Gastrocnemius medialis (tissue), 4 donors: Measurements from ENCODE around the gene GPS1.

Source experiments
- CTCF ChIP-seq, 5 experiments: fragments of 450-650 bp in 3 of 5; fragments of 200-600 bp in 2 of 5; sonication (generic) in 2 of 5; IDR thresholded peaks in 4 of 5; conservative IDR thresholded peaks in 1 of 5; 1 replicate in 4 of 5; 2 replicates in 1 of 5; pipeline ENCODE4 v1.5.1; 2016 to 2019; ENCODE audit warnings: antibody characterized with exemption in 5 of 5, mild to moderate bottlenecking in 3 of 5, moderate library complexity in 3 of 5
- POLR2A ChIP-seq, 2 donors: fragments of 450-650 bp; IDR thresholded peaks; one replicate each; pipeline ENCODE4 v1.6.1; 2017; ENCODE audit warnings: antibody characterized with exemption in 2 of 2, mild to moderate bottlenecking in 2 of 2, moderate library complexity in 2 of 2

- no peak for TF ChIP-seq CTCF (IDR thresholded peaks at IDR 0.05 in 4 of 5, conservative IDR thresholded peaks at IDR 0.05 in 1 of 5)
- TF ChIP-seq POLR2A (IDR thresholded peaks at IDR 0.05) = no peak
These were observed 37.3 kb upstream of the GPS1 start for GRCh38 chr17:82014432-82014831.
